K562 (cell line): ENCODE data around the gene SRSF9.

Experiments used
- CREM ChIP-seq: IDR thresholded peaks from 2 replicates; pipeline ENCODE4 v1.6.1; 2014; ENCODE audit warnings: antibody characterized with exemption, low read depth
- CTCF ChIP-seq, 3 experiments: IDR thresholded peaks in 2 of 3; conservative IDR thresholded peaks in 1 of 3; 2 replicates each; pipeline ENCODE4 v1.5.1; 2011 to 2012; ENCODE audit warnings: low read length in 3 of 3, mild to moderate bottlenecking in 3 of 3, control low read depth in 2 of 3, improper control_type of control experiment in 1 of 3, inconsistent platforms in 1 of 3, low read depth in 1 of 3, mixed read lengths in 1 of 3, moderate library complexity in 1 of 3; ENCODE audit not compliant: insufficient read depth in 2 of 3
- IRF2 ChIP-seq: sonication (generic); formaldehyde crosslinking; IDR thresholded peaks from 2 replicates; pipeline ENCODE4 v1.8.1; 2022; ENCODE audit warnings: mild to moderate bottlenecking, missing genetic modification reagents
- KDM1A ChIP-seq, 2 experiments: fragments of 450-650 bp; IDR thresholded peaks; 2 replicates each; pipeline ENCODE4 v1.6.1; 2016; ENCODE audit warnings: mild to moderate bottlenecking in 2 of 2
- ZEB2 ChIP-seq: fragments of 450-650 bp; IDR thresholded peaks from 2 replicates; pipeline ENCODE4 v1.6.1; 2016
- ZMIZ1 ChIP-seq, 2 experiments: fragments of 150-350 bp in 1 of 2; IDR thresholded peaks; 2 replicates each; pipeline ENCODE4 v1.6.1; 2012 to 2016; ENCODE audit warnings: low read depth in 2 of 2, low read length in 2 of 2, mild to moderate bottlenecking in 1 of 2, moderate library complexity in 1 of 2
- ZNF143 ChIP-seq: sonication (generic); formaldehyde crosslinking; IDR thresholded peaks from 2 replicates; pipeline ENCODE4 v1.9.0; 2022; ENCODE audit warnings: mild to moderate bottlenecking, missing genetic modification reagents

- TF ChIP-seq KDM1A (IDR thresholded peaks at IDR 0.05): no peak
- TF ChIP-seq ZEB2: no peak
- no peak for TF ChIP-seq ZMIZ1 (IDR thresholded peaks at IDR 0.05; ENCODE audit: low read depth in 2 of 2, low read length in 2 of 2)
- no peak for TF ChIP-seq CREM
- no peak for TF ChIP-seq CTCF (IDR thresholded peaks at IDR 0.05 in 2 of 3, conservative IDR thresholded peaks at IDR 0.05 in 1 of 3; ENCODE audit: insufficient read depth in 2 of 3, low read depth in 1 of 3, low read length in 3 of 3)
- no peak for TF ChIP-seq IRF2 (CRISPR knock-in tag)
- TF ChIP-seq ZNF143: no peak
These were observed 19.5 kb upstream of the SRSF9 start for GRCh38 chr12:120489018-120489417.
